ENCODE measurements around the gene UMAD1.

DNA sequence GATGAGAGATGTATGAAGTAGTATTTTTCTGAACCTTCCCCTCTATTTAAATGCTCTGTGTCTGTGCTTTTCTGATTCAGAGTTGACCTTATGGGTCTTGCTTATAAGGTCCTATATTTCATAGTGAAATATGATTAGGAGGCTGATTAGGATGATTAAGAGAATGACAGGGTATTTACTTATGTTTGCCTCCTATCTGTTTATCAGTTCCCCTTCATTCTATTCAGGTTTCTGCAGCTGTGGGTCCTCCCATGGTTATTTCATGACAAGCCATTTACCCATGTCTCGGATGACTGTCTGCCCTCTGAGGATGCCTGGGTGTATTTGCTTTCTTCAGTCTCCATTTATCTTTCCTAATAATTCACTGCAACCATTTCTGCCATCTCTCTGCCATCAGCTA, 61.0 kb downstream of the UMAD1 start:
- TF ChIP-seq, protein P1, sequence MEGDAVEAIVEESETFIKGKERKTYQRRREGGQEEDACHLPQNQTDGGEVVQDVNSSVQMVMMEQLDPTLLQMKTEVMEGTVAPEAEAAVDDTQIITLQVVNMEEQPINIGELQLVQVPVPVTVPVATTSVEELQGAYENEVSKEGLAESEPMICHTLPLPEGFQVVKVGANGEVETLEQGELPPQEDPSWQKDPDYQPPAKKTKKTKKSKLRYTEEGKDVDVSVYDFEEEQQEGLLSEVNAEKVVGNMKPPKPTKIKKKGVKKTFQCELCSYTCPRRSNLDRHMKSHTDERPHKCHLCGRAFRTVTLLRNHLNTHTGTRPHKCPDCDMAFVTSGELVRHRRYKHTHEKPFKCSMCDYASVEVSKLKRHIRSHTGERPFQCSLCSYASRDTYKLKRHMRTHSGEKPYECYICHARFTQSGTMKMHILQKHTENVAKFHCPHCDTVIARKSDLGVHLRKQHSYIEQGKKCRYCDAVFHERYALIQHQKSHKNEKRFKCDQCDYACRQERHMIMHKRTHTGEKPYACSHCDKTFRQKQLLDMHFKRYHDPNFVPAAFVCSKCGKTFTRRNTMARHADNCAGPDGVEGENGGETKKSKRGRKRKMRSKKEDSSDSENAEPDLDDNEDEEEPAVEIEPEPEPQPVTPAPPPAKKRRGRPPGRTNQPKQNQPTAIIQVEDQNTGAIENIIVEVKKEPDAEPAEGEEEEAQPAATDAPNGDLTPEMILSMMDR (IDR thresholded peaks at IDR 0.05) = no peak
- TF ChIP-seq EP300 (IDR thresholded peaks at IDR 0.05) = no peak

All from sigmoid colon (tissue), 4 donors.